ENCODE data around the gene GLTPD2.

Gene GLTPD2

GRCh38 chr17:4788807-4789700, at the start of gene GLTPD2:
TSS of gene GLTPD2 (plus strand) at chr17:4788964. CDS start at chr17:4789012, 48 bp downstream.
- no peak for FAIRE-seq

- FAIRE-seq = no peak
Observed at GRCh38 chr17:4739122-4740024, 49.4 kb upstream of the GLTPD2 start, which contains the start of the genes CXCL16 and ZMYND15. TSS of gene CXCL16 (minus strand) at chr17:4739928. CDS start at chr17:4739339, 589 bp downstream. TSS of gene ZMYND15 (plus strand) at chr17:4739833. CDS start at chr17:4740549, 716 bp downstream.

- no peak for FAIRE-seq
Observed at GRCh38 chr17:4740025-4740351, 48.8 kb upstream of the GLTPD2 start.

- FAIRE-seq = no peak
Observed at GRCh38 chr17:4740584-4740983, 48.2 kb upstream of the GLTPD2 start.

- FAIRE-seq = no peak
Observed at GRCh38 chr17:4741544-4741943, 47.2 kb upstream of the GLTPD2 start.

- FAIRE-seq = no peak
Observed at GRCh38 chr17:4742133-4742532, 46.6 kb upstream of the GLTPD2 start.

GRCh38 chr17:4742629-4743028, 46.1 kb upstream of the GLTPD2 start:
- FAIRE-seq = no peak

- FAIRE-seq = no peak
Observed at GRCh38 chr17:4743216-4743615, 45.5 kb upstream of the GLTPD2 start.

GRCh38 chr17:4743898-4744297, 44.9 kb upstream of the GLTPD2 start:
- no peak for FAIRE-seq

GRCh38 chr17:4744999-4745969, 43.5 kb upstream of the GLTPD2 start:
- no peak for FAIRE-seq

GRCh38 chr17:4747847-4748246, 40.9 kb upstream of the GLTPD2 start:
- FAIRE-seq = no peak

GRCh38 chr17:4748686-4749085, 40.1 kb upstream of the GLTPD2 start:
- FAIRE-seq = no peak

- no peak for FAIRE-seq
Observed at GRCh38 chr17:4750606-4751005, 38.2 kb upstream of the GLTPD2 start.

GRCh38 chr17:4751932-4752331, 36.8 kb upstream of the GLTPD2 start:
- FAIRE-seq = no peak

GRCh38 chr17:4753392-4753791, 35.4 kb upstream of the GLTPD2 start:
- FAIRE-seq = no peak

GRCh38 chr17:4759776-4760236, 29.0 kb upstream of the GLTPD2 start:
- FAIRE-seq = no peak

GRCh38 chr17:4764595-4764994, 24.2 kb upstream of the GLTPD2 start:
- no peak for FAIRE-seq

GRCh38 chr17:4766201-4766600, 22.6 kb upstream of the GLTPD2 start:
- no peak for FAIRE-seq

- no peak for FAIRE-seq
Observed at GRCh38 chr17:4766723-4767122, 22.0 kb upstream of the GLTPD2 start.

- no peak for FAIRE-seq
Observed at GRCh38 chr17:4768298-4768697, 20.5 kb upstream of the GLTPD2 start.

GRCh38 chr17:4769628-4770027, 19.1 kb upstream of the GLTPD2 start:
- no peak for FAIRE-seq

- FAIRE-seq = no peak
Observed at GRCh38 chr17:4771519-4772234, 17.1 kb upstream of the GLTPD2 start, which contains the start of gene TM4SF5. TSS of gene TM4SF5 (plus strand) at chr17:4771886. CDS start at chr17:4771923, 37 bp downstream.

Measured in A204.1 (cell line).